GM21737 (cell line): ENCODE measurements around the gene SUN5.

ENCODE experiments used
- ATAC-seq: cut with Tn5 transposase; IDR thresholded peaks from one replicate; pipeline ENCODE4 v1.9.1; 2021; ENCODE audit warnings: mild to moderate bottlenecking, moderate library complexity; ENCODE audit not compliant: unreplicated experiment

The SUN5 gene

GRCh38 chr20:32995802-32996201 lies 8.4 kb downstream of the SUN5 start:
- no peak for ATAC-seq

DNA sequence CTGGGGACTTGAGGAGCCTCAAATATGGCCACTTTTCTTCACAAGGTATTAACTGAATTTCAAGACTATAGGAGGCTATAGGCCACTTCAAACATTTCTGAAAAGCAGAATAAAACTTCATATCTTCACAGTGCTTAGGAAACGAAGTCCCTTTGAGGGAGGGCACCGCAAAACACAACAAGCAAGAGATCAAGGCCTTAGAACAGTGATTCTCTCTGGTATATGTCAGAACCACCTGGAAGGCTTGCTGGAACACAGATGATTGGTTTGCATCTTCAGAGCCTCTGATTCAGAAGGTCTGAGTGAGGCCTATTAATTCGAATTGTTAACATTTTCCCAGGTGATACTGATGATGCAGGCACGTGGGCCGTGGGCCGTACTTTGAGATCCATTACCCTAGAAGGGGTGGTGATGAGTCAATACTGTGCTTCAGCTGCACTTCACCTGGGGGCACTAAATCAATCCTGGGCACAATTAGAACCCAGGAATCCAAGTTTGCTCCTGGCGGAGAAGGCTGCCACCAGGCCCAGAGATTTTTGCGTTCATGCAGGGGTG lies 10.7 kb downstream of the SUN5 start:
- no peak for ATAC-seq

DNA sequence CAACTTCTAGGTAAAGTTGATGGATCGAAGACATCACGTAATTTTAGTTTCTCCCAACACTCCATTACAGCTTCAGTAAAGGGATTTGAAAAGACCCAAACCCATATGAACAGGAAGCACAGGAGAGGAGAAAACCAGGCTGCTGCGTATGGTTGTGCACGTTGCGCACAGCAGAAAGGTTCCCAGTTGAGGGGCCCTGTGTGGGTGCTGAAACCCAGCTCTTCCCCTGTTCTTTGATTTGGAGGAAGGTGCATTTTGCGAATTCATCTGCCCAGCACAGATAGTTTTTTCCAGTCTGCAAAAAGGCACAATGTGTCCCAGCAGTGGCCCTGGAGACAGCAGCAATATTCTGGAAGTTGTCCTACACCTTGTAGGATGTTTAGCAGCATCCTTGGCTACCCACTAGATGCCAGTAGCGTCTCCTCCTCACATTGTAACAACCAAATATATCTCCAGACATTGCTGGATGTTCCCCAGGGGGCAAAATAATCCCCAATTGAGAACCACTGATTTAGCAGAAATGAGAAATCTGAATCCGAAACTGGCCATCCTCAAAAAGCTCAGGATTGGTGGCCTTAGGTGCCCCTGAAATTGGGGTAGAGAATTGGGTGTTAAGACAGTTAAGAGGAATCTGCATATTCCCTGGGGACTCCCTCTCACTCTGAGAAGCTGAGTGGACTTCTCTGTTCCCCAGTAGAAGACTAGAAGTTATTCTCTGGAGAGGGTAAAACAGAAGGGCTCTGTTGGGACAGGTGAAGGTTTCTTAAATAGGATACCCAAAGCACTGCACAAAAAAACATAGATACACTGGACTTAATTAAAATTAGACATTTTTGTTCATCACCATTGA lies 12.2 kb downstream of the SUN5 start:
- no peak for ATAC-seq

- no peak for ATAC-seq
These were observed 12.8 kb downstream of the SUN5 start for GRCh38 chr20:32991383-32991782.

DNA sequence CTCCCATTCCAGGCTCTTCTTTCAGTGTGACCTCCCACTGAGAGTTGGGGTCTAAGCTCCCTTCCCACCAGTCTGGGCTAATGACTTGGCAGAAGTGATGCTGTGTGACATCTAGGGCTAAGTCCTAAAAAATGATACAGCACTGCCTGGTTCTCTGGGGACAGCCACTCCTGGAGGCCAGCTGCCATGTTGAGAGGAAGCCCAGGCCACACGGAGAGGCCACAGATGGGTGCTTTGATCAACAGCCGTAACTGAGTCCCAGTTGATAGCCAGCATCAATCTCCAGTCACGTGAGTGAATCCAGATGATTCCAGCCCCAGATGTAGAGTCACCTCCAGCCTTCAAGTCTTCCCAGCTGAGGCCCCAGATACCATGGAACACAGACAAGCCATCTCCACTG lies 13.8 kb downstream of the SUN5 start:
- ATAC-seq, result no peak

- ATAC-seq, result no peak
These were observed 14.5 kb downstream of the SUN5 start for GRCh38 chr20:32989507-32990283.

- ATAC-seq, result no peak
These were observed 16.2 kb downstream of the SUN5 start for GRCh38 chr20:32988008-32988407.

DNA sequence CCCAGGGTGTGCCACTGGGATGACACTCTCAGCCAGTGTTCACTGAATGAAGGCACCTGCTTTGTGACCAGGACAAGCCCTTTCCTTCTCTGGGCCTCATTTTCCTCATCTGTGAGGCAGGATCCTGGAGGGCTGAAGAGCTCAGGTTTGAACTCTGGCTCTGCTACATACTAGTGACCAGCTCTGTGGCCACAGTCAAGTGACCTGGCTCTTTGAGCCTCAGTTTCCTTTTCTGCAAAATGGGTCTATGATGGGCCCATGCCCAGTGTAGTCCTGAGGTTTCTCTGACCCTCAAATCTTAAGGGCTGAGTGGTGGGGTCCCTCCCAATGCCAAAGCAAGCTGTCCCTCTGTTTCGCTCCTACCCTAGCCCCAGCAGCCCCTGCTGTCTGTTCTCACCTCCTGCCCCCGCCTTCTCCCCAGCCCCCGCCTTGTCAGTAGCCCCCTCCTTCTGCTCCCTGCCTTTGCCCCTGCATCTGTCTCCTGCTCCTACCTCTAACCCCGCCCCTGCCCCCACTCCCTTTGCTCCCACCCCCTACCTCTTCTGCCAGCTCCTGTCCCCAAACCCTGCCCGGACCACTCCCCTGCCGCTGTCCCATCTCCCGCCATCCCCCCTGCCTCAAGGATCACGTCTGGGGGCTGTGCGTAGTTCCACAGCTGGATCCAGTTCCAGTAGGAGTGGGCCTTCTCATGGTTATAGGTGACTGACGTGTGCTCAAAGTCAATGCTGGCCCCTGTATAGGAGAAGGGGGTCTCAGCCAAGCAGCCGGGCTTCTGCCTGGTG lies 17.0 kb downstream of the SUN5 start:
- ATAC-seq, result no peak

- ATAC-seq, result no peak
These were observed 17.8 kb downstream of the SUN5 start for GRCh38 chr20:32986331-32986966.

DNA sequence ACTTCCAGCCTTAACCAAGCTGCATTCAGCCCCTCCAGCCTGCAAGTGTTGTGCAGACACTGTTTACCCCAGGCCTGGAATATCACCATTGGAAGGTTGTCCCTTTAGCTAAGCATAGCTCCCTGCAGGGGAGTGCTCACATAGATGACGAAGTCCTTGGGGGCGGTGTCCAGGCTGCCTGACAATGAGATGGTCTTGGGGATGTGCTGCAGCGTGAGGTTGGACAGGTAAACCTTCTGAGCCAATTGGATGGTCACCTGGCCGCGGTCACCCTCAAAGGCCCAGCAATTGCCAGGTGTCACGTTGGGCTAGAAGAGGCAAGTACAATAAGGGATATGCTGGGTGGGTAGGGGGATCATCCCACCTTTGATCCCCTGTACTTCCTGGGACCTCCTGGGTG lies 18.6 kb downstream of the SUN5 start:
- no peak for ATAC-seq

- no peak for ATAC-seq
These were observed 19.4 kb downstream of the SUN5 start for GRCh38 chr20:32984631-32985354.

DNA sequence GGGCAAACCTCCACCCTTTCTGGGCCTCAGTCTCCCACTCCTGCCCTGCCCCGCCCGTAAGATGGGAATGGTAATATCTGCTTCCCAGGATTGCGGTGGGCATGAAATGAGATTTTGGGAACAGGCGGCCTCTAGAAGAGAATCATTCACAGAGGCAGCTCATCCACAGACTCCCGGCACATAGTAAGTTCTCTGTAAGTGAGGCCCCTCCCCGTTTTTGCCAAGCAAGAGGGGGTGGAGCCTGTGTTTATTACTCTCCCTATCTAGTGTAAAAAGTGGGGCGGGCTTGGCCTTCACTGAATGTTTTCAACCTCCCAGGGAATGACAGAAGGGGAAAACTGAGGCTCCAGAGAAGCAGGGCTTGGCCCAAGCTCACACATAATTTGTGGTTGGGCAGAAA lies 20.0 kb downstream of the SUN5 start:
- no peak for ATAC-seq

DNA sequence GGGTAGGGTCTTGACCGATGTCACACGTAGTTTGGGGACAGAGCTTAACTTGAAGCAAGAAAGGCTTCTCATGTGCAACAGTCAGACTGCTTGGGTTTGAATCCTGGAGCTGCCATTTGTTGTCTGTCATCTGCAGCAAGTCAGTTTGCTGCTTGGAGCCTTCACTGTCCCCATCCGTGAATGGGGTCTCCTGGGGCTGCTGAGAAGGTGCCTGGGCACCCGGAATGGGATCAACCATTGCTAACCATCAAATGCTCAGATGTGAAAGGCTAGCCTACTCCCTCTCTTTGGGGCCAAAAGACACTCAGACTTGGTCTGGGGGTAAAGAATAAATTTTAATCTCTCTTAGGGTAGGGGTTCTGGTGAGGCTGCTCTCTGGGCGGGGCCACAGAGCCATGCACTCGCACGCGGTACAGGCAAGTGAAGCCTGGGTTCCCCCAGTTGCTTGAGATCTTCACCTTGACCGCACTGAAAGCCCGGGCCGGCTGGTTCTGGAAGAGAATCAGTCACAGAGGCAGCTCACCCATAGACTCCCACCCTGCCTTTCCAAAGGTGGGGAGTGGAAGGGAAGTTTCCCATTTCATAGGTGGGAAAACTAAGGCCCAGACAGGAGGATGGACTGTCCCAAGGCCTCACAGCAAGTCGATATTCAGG lies 20.6 kb downstream of the SUN5 start:
- ATAC-seq, result no peak

GRCh38 chr20:32982617-32983458 lies 21.4 kb downstream of the SUN5 start:
- no peak for ATAC-seq

DNA sequence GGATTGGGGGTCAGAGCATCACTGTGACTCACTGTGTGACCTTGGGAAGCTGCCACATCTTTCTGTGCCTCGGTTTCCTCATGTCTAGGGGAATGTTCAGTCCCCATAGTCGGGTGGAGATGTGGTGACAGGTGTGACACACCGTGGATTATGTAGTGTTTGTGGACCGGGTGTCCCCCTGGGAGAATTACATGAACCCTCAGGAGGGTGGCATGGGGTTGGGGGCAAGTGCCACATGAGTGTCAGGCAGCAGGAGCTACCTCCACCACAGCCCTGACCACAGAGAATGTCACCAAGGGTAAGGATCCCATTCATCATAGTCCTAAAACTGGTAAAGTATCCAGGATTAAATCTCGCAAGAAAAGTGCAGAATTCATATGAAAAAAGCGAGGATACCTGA lies 23.2 kb downstream of the SUN5 start:
- ATAC-seq, result no peak

GRCh38 chr20:32980131-32980941 lies 23.9 kb downstream of the SUN5 start:
- ATAC-seq, result no peak

DNA sequence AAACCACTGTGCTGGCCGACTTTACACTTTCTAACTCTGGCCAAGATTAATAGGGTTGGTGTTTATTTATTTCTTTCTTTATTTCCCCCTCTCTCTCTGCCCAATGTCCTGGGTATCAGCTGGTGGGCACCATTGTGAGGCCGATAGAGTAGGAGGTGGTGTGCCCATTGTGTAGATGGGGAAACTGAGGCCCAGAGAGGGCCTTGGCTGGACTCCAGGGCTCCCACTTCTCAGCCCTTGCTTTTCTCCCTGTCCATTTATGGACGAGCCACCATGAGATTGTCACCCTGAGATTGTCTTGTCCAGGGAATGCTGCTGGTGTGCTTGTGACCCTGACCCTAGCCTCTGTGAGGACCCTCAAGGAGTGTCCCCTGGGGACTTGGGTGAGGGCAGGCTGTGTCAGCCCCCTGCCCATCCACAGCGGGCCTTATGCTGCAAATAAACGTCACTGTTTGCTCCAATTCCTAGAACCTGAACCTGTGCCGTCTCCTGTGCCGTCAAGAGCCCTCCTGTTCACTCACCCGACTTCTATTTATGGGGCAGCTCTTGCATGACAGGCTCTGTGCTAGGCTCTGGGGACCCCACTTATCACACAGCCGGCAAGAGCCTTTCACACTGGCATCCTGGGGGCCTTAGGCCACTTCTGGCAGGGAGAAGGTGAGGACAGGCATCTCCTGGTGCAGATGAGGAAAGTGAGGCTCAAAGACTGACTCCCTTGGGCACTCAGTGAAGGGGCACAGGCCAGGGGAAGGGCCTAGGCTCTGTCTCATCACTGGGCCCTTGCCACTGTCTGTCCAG lies 24.8 kb downstream of the SUN5 start:
- no peak for ATAC-seq
